Raji (cell line): ENCODE data around the gene MBD3L1.

Source experiments
- POLR2A ChIP-seq: IDR thresholded peaks from 2 replicates; pipeline ENCODE4 v1.6.1; 2011; ENCODE audit warnings: low read depth, low read length, control low read depth; ENCODE audit not compliant: insufficient read depth

The MBD3L1 gene

DNA sequence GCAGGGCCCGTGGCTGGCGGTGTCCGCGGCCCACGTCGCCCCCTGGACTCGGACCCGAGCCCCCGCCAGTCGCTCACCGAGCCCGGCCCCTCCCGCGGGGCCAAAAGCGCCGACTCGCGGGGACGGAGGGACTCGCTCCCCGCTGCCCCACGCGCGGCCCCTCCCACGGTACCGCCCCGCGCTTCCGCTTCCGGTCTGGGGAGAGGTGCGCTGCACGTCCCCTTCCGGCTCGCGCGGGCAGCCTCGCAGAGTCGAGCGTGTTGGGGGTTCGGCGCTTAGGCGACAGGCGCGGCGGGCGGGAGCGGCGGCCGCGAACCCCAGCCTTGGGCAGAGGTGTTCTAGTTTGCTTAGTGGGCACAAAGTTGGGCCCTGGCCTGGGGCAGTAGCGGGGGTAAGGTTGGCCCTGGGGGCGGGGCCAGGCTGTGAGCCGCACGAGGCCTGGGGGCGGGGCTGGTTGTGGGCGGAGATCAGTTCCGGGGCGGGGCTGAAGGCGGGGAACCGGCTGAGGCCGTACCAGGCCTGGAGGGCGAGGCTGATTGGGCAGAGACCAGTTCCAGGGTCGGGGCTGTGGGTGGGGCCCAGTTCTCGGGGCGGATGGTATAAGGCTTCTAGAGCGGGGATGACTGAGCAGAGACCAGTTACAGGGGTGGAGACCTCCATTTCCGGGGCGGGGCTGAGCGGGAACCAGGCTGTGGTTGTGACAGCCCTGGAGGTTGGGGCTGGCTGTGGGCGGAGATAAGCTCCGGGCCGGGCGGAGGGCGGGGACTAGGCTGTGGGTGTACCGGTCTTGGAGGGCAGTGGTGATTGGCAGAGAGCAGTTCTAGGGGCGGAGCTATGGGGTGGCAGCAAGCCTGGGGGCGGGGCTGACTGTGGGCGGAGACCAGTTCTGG, at the start of gene MBD3L1, which contains the start of gene ZNF558:
TSS of gene MBD3L1 (plus strand) at position 246 of the 890 bp plus-strand sequence. CDS start 10,302 bp downstream, outside the sequence.
TSS of gene ZNF558 (minus strand) at position 173 of the 890 bp plus-strand sequence. CDS start 9,645 bp downstream, outside the sequence.
- peak; percentile 51 for TF ChIP-seq POLR2A

- TF ChIP-seq POLR2A, result no peak
Observed at GRCh38 chr19:8794823-8795222, 37.4 kb upstream of the MBD3L1 start.

GRCh38 chr19:8806661-8807060, 25.5 kb upstream of the MBD3L1 start:
- no peak for TF ChIP-seq POLR2A

GRCh38 chr19:8811315-8812172, 20.6 kb upstream of the MBD3L1 start:
- no peak for TF ChIP-seq POLR2A

DNA sequence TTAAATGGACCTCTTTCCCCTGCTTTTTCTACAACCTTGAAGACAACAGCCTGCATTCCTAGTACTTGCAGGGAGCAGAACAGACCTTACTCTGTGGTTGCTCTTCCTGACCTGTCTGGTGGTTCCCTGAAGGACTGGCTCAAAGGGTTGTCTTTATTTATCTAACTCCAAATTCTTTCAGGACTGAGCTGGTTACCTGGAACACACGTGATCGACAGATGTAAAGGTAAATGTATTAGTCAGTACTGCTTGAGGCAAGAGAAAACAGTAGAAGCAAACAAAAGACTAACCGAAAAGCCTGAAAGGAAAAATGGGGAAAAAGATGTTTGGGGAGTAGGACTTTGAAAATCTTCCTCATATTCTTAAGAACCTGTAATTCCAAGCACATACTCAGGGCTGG, 18.0 kb upstream of the MBD3L1 start:
- no peak for TF ChIP-seq POLR2A

- no peak for TF ChIP-seq POLR2A
Observed at GRCh38 chr19:8815780-8816179, 16.4 kb upstream of the MBD3L1 start.

DNA sequence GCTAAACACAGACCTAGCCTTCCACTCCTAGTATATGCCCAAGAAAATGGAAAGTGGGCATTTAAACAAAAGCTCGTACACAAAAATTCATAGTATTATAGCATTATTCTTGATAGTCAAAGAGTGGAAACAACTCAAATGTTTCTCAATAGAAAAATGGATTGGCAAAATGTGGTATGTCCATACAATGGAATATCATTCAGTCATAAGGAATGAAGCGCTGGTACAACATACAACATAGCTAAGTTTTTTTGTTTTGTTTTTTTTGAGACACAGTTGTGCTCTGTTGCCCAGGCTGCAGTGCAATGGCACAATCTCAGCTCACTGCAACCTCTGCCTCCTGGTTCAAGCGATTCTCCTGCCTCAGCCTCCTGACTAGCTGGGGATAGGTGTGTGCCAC, 11.9 kb upstream of the MBD3L1 start:
- no peak for TF ChIP-seq POLR2A

DNA sequence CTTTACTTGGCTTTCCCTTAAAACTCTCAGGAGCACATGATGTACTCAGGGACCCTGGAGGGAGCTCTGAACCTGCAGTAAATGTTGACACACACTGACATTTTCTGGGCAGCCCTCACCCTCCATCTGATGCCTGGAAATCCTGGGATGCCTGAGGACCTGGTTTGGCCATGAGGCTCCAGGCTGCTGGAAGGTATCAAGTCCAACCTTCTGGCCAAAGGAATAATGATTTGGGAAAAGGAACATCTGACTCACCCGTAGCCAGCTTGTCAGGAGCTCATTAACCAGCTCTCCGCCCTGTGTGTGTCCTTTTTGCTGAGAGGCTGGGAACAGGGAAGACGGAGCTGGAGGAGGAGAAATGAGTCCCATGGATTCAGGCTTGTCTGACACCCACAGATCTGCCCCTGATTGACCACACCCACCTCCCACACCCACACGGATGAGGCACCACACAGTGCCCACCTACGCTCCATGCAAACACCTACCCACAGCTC, 10.4 kb upstream of the MBD3L1 start:
- no peak for TF ChIP-seq POLR2A

GRCh38 chr19:8826371-8826770, 5.8 kb upstream of the MBD3L1 start:
- no peak for TF ChIP-seq POLR2A

GRCh38 chr19:8827277-8827676, 4.9 kb upstream of the MBD3L1 start:
- no peak for TF ChIP-seq POLR2A

DNA sequence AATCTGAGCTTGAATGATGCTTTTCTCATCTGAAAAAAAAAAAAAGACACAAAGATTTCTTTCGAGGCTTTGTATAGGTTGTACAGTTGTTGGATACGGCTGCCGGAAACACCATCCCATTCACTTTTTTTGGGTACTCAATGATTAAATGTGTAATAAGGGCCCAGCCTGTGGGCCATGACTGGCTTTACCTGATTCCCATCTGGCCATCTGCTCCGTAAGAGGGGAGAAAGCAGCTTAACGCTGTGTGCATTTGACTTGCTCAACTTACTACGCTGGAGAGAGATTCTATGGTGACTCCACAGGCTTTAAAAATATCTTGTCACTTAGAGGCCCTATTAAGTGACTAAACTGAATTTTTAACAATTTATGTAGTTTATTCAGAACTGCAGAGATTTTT, 804 bp upstream of the MBD3L1 start:
- no peak for TF ChIP-seq POLR2A

DNA sequence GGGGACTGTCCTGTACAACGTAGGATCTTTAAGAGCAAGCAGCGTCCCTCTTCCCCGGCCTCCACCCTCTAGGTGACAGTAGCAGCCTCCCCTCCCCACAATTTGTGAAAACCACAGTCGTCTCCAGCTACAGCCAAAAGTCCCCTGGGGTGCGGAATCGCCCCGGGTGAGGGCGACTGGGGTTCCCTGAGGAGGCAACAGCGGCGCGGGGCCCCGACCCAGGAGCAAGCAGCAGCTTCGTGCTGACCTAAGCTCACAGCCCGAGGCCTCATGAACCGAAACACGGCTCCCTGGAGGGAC, 395 bp upstream of the MBD3L1 start:
- TF ChIP-seq POLR2A, result no peak

- no peak for TF ChIP-seq POLR2A
Observed at GRCh38 chr19:8835446-8835845, 3.3 kb downstream of the MBD3L1 start.

DNA sequence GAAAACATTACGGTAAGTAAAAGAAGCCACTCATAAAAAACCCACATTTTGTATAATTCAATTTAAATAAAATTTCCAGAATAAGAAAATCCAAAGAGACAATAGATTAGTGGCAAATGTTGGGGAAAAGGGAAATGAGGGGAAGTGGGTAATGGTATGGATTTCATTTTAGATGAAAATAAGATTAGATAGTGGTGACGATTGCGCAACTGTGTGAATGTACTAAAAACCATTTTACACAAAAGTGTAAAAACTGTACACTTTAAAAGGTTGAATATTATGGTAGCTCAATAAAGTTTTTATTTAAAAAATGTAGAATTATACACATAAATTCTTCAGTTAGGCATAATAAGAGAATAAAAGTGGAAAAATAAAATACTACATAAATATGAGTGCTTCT, 3.7 kb downstream of the MBD3L1 start:
- TF ChIP-seq POLR2A, result no peak

- no peak for TF ChIP-seq POLR2A
Observed at GRCh38 chr19:8840708-8841107, 8.5 kb downstream of the MBD3L1 start.

DNA sequence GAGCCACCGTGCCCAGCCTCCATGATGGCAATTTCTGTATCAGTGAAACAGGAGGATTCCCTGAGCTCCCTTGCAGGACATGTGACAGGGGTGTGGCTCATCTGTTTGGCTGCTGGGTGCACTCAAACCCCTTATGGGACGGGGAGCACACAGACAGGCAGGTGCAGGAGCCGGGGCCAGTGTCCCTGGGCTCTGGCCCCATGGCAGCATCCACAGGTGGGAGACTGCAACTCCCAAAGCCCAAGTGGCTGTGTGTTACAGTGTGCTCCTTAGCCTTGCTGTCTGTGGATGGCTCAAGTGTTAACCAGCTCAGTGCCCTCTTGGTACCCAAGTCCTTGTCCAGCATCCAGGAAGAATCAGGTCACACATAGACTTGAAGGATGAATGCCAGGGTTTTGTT, 14.6 kb downstream of the MBD3L1 start:
- no peak for TF ChIP-seq POLR2A
